NCI-H345 treated with DMSO at 0.1 percent for 48 hours (cell line): ENCODE results near the gene RAB3A.

Source experiments
- DNase-seq: peaks from one replicate; lab custom pipeline; 2025; ENCODE audit not compliant: unreplicated experiment; lab: John Stamatoyannopoulos, UW

Gene RAB3A

GRCh38 chr19:18152817-18153555 is 50.9 kb downstream of the RAB3A start, which contains the start of gene PIK3R2:
Gene PIK3R2, plus strand, starts transcription at chr19:18153163. Its CDS starts 2,717 bp downstream, at chr19:18155880.
- DNase-seq: peak; percentile 89

DNA sequence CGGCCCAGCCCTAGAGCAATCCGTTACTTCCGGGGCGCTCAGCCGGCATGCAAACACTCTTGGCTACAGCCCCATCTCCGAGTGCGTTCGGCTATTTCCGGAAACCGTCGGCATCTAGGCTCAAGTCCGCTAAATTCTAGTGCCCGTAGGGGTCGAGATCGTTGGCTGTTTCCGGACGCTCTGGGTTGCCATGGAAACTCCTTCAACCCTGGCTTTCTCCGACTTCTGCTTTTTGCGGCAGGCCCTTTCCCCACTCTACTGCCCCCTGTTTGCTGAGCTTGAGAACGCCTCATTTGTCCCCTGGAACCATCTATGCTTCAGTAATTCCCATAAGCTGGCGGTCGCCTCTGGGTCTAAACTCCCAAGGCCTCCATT is 51.4 kb downstream of the RAB3A start:
- peak; percentile 68 for DNase-seq

DNA sequence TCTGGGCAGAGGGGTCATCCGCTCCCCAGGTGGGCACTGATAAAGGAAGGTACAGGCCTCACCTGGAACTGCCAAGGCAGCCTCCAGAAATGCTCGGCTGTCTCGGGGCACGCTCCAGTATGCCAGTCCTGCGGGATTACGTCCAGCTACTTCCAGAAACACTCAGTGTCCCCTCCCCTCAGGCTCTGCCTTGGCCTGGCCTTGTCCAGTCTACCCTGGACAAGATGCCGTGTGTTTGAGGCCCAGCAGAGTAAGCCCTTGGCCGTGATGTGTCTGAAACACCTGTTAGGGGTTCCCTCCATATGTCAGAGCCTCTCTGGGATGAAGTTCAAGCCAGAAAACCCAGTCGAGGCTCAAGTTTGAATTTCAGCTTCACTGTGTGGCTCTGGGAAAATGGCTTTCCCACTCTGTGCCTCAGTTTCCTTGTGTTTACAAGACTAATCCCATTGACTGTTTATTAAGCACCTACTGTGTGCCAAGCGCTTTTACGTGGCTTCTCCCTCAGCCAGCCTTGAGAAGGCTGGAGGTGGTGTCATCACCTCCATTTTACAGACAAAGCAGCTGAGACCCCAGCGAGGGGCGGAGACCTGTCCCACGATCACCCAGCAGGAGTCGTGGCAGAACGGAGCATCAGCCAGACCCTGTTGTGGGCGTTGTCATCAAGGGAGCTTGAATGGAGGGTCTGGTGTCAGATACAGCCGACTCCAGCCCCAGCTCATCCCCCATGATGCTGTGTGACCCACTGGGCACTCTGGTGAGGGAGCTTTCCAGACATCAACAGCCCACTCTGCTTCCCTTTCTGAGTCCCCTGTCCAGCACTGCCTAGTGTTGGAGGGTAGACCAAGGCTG is 52.8 kb downstream of the RAB3A start:
- no peak for DNase-seq

DNA sequence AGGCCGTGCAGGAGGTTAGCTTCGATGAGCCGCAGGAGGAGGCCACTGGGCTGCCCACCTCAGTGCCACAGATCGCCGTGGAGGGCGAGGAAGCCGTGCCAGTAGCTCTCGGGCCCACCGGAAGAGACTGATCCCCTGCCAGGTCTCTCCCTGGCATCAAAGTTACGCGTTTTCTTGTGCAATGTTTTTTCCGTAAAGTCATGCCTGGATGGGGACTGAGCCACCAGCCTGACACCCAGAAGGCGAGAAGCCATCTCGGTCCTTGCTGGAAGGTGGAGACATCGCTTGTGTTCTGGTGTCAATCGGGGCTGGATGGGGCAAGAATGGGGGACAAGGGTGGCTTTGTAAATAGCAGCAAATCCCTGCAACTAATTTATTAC is 54.3 kb downstream of the RAB3A start:
- DNase-seq: no peak

- no peak for DNase-seq
These were observed 56.4 kb downstream of the RAB3A start for GRCh38 chr19:18147396-18147795.
